ENCODE data around the gene PDX1.

DNA sequence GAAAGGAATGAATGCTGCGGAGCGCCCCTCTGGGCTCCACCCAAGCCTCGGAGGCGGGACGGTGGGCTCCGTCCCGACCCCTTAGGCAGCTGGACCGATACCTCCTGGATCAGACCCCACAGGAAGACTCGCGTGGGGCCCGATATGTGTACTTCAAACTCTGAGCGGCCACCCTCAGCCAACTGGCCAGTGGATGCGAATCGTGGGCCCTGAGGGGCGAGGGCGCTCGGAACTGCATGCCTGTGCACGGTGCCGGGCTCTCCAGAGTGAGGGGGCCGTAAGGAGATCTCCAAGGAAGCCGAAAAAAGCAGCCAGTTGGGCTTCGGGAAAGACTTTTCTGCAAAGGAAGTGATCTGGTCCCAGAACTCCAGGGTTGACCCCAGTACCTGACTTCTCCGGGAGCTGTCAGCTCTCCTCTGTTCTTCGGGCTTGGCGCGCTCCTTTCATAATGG, 8.6 kb downstream of the PDX1 start:
- TF ChIP-seq TEAD4 (IDR thresholded peaks at IDR 0.05) (no peak), FOXM1 (IDR thresholded peaks at IDR 0.05; ENCODE audit: borderline replicate concordance, low read depth) (no peak)
